GM04504 (cell line): ENCODE measurements around the gene PSMA3.
A peak's percentile ranks its signal among the peaks of the same experiment; 100 is the strongest.
"Not testable (repeated sequence)": the region's sequence is repeated elsewhere in the genome, so short reads cannot be mapped to it uniquely, and the experiment has no call there.

ENCODE experiments used
- DNase-seq: peaks from one replicate; pipeline ENCODE4 v3.0.0-alpha.2; 2012; ENCODE audit warnings: low read depth

PSMA3 gene

GRCh38 chr14:58244556-58245387 lies at the start of gene PSMA3:
Gene PSMA3 (plus strand): TSS chr14:58244843. CDS start chr14:58244921, 78 bp downstream.
- peak; percentile 96 for DNase-seq

- DNase-seq: no peak
Observed at GRCh38 chr14:58196198-58196597, 48.4 kb upstream of the PSMA3 start.

GRCh38 chr14:58198086-58198485 lies 46.6 kb upstream of the PSMA3 start:
- DNase-seq: no peak

- DNase-seq: peak; percentile 49
Observed at GRCh38 chr14:58199726-58200479, 44.7 kb upstream of the PSMA3 start, which contains the start of gene ACTR10. Gene ACTR10 (plus strand): TSS chr14:58200149. CDS start chr14:58200218, 69 bp downstream.

- DNase-seq: no peak
Observed at GRCh38 chr14:58200480-58200841, 44.2 kb upstream of the PSMA3 start.

- no peak for DNase-seq
Observed at GRCh38 chr14:58200846-58201245, 43.8 kb upstream of the PSMA3 start.

GRCh38 chr14:58213176-58213575 lies 31.5 kb upstream of the PSMA3 start:
- no peak for DNase-seq

GRCh38 chr14:58215191-58215914 lies 29.3 kb upstream of the PSMA3 start:
- no peak for DNase-seq

GRCh38 chr14:58216544-58216943 lies 28.1 kb upstream of the PSMA3 start:
- no peak for DNase-seq

GRCh38 chr14:58227096-58227819 lies 17.4 kb upstream of the PSMA3 start:
- DNase-seq: no peak

- DNase-seq: no peak
Observed at GRCh38 chr14:58238252-58239243, 6.1 kb upstream of the PSMA3 start.

- DNase-seq: no peak
Observed at GRCh38 chr14:58239244-58240195, 5.1 kb upstream of the PSMA3 start.

- no peak for DNase-seq
Observed at GRCh38 chr14:58243790-58244555, 670 bp upstream of the PSMA3 start.

- DNase-seq: no peak
Observed at GRCh38 chr14:58245562-58245961, 919 bp downstream of the PSMA3 start.

- no peak for DNase-seq
Observed at GRCh38 chr14:58249611-58250010, 5.0 kb downstream of the PSMA3 start.

- DNase-seq: no peak
Observed at GRCh38 chr14:58258156-58258555, 13.5 kb downstream of the PSMA3 start.

- not testable (repeated sequence) for DNase-seq
Observed at GRCh38 chr14:58262005-58262404, 17.4 kb downstream of the PSMA3 start.

- DNase-seq: no peak
Observed at GRCh38 chr14:58265401-58265800, 20.8 kb downstream of the PSMA3 start.

GRCh38 chr14:58270628-58271027 lies 26.0 kb downstream of the PSMA3 start:
- no peak for DNase-seq
